GM19023 (cell line): ENCODE results near the gene CCDC15.
"Not testable (repeated sequence)": the region's sequence is repeated elsewhere in the genome, so short reads cannot be mapped to it uniquely, and the experiment has no call there.

Experiments used
- ATAC-seq: cut with Tn5 transposase; IDR thresholded peaks from one replicate; pipeline ENCODE4 v1.9.1; 2021; ENCODE audit warnings: mild to moderate bottlenecking, moderate library complexity; ENCODE audit not compliant: unreplicated experiment

The CCDC15 gene

DNA sequence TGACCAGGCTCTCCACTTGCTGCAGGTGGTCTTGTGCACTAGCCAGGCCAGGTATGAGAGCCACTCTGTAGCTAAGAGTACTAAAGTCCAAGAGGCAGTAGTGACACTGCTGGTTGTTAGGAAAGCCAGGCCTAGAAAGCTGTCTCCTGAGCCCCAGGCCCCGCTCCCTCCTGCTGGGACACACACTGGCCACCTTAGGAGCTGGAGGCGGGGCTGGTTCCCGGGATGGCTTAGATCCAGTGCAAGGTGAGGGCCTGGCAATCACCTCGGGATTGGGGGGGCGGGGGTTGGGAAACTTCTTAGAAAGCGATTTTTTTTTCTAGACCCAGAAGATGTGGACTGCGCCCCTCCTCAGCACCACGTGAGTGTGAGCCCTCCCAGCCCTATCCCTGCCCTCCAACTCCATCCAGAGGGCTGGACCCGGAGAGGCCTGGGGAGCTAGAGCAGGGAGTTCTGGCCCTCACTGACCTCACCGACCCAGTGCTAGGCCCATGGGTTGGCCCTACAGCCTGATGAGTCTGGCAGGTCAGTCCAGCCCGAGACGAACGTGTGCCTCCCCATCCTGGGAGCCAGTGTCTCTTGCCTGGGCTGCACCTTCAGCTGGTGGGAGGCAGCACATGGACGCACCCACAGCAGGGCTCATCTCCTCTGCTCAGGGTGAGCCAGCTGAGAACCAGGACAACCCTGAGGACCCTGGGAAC, 127.2 kb downstream of the CCDC15 start:
- no peak for ATAC-seq

DNA sequence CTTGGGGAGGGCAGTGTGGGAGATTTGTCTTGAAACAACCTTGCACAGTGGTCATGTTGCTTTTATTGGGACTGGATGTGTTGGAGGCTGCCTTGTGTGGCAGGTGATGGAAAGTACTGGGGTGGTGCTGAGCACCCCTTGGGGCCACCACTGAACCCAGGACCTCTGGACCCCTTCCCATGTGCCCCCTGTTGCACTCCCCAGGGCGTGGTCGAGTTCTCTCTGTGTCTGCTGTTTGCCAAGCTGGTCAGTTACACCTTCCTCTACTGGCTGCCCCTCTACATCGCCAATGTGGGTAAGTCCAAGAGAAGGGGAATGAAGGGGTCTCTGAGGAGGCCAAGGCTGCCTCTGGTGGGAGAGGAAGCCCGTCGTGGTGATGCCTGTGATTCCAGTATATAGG, 128.0 kb downstream of the CCDC15 start:
- no peak for ATAC-seq

DNA sequence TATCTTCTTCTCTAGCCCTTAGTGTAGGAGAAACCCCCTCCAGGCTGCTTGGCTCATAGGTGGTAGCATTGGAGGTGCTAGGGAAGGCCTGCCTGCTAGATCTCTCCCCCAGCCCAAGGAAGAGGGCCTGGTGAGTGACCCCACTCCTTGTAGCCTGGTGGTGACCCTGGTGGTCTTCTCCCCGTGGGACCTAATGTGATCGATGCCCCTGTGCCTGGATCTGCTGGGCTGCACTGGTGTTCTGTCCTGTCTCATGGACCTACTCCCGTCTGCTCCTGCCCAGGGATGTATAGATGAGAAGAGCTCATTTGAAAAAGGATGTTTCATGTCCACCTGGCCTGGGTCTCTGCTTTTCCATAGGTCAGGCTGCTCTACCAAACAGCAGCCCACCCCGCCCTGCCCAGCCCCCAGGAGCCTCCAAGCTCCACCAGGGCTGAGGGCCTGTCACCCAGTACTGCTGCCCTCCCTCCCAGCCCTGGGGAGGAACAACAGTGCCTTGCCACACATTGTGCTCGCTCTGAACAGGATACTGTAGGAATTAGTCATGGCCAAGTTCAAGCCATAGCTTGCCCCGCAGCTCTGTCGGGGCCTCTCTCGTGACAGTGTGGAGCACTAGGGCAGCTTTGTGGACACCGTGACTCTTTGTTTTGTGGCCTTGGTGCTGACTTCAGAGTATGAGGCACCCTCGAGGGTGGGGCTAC, 128.8 kb downstream of the CCDC15 start:
- ATAC-seq, result no peak

DNA sequence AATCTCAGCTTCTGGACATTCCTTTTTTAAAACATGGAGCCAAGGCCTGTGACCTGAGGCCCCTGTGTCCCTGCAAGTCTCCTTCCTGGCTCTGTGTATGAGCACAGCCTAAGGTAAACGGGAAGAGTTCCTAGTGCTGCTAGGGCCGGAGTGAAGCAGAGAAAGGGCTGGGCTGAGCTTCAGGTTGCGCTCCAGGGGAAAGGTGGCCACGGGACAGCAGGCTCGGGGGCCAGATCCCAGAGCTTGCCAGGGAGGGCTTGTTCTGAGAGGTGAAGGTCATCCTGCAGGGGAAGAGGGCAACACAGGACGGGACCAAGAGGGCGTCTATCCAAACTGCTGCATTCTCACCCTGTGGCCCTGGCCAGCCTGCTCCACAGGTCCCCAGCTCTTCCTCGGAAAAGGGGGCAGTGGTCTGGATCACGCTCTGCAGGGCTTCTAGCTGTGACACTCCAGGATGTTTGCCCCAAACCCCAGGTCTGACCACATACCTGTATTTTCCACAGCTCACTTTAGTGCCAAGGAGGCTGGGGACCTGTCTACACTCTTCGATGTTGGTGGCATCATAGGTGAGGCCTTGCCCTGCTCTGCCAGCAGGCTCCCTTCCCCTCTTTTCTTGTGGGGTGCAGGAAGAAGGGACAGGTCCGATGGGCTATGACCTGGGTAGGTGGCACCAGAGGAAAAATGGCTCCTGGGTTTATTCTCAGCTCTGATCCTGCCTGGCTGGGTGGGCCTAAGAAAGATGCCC, 129.5 kb downstream of the CCDC15 start:
- ATAC-seq, result no peak

DNA sequence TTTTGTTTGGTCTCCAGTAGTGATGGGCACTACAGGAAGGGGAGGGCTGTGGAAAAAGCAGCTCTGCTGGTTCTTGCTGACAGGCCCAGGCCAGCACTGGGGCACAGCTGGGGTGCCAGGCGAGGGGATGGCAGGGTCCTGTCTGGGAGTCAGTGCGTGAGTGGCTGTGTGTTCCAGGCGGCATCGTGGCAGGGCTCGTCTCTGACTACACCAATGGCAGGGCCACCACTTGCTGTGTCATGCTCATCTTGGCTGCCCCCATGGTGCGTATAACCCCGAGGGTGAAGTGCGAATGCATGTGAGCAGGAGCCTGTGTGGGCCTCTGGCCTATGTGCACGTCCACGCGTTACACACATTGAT, 130.0 kb downstream of the CCDC15 start:
- no peak for ATAC-seq

DNA sequence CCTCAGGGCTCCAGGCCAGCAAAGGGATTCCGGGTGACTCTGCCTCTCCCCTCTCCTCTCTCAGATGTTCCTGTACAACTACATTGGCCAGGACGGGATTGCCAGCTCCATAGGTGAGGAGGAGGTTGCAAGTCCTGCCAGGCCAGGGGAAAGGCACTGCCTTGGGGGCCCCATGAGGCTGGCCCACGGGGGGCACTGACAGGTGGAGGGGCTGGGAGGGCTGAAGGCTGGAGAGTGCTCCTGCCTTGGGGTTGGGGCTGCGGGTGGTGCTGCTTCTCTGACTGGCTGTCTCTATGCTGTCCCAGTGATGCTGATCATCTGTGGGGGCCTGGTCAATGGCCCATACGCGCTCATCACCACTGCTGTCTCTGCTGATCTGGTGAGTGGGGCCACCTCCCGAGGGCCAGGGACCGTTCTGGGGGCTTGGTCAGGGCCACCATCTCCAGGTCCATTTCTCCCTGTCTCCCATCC, 130.8 kb downstream of the CCDC15 start:
- ATAC-seq, result no peak

DNA sequence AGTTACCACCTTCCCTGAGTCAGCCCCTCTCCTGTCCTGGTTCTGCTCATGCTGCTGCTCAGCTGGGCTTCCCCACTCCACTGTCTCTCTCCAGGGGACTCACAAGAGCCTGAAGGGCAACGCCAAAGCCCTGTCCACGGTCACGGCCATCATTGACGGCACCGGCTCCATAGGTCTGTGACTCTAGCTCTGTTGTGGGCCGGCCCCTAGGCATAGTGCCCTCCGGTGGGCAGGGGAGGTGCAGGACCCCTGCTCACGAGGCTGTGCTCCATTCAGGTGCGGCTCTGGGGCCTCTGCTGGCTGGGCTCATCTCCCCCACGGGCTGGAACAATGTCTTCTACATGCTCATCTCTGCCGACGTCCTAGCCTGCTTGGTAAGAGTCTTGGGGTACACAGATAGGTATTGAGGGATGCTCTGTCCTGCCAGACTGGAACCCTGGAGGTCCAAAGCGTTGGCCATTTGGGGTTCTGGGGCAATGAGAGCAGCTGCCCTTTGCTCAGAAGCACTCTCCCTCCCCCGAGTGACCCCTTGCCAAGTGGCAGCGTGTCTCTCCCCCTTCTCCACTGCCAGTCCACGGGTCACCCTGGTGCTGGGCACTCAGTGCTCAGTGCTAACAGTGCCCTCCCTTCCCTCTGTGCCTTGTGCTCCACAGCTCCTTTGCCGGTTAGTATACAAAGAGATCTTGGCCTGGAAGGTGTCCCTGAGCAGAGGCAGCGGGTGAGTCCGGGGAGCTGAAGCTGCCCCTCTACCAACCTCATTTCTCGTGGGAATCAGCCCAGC, 131.5 kb downstream of the CCDC15 start:
- no peak for ATAC-seq

DNA sequence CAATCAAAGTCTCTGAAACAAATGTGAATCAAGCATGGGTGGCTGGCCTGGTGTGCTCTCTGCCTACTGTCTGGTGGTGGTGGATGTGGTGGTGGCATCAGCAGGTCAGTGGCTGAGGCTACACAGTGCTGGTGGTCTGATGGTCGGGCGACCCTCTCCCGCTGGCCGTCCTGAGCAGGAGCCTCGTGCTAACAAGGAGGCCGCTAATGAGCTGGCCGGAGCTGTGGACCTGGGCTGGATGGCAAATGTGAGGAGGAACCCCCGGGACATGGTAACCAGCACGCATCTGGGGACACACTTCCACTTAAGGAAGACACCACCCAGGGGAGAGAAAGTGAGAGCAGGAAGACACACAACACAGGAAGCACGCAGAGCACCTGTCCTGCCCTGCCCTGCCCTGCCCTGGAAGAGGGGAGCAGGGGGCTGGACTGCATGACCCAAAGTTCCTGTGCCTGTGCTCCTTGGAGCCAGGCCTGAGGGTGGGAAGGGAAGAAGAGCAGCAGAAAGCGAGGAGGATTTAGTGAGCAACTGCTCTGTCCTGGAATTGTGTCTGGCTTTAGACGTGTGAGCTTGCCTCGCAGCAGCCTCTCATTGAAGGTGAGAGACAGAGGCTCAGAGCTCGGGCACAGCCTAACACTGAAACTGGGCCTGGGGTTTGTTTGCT, 132.8 kb downstream of the CCDC15 start:
- no peak for ATAC-seq

DNA sequence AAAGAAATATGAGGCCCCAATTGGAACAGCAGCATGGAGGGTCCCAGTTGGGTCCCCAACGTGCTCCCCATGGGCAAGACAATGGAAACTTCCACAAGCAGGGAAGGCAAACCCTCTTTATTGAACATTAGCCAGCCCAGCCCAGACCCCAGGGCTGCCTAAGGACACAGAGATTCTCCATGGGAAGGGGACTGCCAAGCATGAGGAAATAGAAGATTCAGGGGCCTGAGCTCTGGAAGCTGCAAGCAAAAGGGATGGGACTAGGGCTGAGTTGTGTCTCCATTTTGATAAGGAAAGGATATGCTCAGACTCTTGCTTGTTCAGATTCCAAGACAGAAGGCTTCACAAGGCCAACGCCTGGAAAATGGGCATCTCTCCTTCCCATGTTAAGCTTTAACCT, 134.1 kb downstream of the CCDC15 start:
- no peak for ATAC-seq

DNA sequence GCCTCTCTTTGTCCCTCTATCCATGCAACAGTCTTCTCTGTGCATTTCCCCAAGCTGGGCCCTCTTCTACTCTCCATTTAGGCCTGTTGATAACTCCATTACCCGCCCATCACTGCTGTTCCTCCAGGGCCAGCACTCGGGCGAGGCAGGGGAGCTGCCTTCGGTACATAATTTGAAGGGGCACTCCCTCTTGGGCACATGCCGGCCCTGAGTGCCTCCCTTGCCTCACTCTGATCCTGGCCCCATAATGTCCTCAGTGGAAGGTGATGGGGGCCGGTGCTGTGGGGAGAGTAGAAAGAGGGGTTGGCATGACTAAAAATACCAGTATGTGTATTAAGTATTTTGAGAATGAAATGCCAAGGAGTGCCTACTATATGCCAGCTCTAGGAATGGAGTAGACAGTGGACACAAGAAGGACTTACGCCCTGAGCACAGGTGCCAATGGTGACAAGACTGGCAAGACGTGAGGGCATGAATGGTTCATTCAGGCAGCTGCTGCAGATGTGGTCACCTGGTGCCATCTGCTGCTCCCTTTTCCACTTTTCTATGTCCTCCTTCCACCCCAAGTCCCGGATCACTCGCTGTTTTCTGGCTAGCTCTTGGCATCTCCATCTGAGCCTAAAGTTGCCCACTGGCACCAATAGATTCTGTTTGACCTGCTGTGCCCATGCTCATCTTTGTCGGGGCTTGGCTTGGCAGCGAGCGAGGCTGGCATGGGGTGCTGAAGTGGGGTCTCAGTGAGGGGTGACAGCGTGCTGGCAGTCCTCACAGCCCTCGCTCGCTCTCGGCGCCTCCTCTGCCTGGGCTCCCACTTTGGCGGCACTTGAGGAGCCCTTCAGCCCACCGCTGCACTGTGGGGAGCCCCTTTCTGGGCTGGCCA, 134.8 kb downstream of the CCDC15 start:
- no peak for ATAC-seq

DNA sequence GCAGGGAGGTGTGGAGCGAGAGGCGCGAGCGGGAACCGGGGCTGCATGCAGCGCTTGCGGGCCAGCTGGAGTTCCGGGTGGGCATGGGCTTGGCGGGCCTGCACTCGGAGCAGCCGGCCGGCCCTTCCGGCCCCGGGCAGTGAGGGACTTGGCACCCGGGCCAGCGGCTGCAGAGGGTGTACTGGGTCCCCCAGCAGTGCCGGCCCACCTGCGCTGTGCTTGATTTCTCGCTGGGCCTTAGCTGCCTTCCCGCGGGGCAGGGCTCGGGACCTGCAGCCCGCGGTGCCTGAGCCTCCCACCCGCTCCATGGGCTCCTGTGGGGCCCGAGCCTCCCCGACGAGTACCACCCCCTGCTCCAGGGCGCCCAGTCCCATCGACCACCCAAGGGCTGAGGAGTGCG, 135.5 kb downstream of the CCDC15 start:
- ATAC-seq, result not testable (repeated sequence)

DNA sequence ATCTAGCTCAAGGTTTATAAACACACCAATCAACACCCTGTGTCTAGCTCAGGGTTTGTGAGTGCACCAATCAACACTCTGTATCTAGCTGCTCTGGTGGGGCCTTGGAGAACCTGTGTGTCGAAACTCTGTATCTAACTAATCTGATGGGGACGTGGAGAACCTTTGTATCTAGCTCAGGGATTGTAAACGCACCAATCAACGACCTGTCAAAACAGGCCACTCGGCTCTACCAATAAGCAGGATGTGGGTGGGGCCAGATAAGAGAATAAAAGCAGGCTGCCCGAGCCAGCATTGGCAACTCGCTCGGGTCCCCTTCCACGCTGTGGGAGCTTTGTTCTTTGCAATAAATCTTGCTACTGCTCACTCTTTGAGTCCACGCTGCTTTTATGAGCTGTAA, 136.1 kb downstream of the CCDC15 start:
- not testable (repeated sequence) for ATAC-seq

DNA sequence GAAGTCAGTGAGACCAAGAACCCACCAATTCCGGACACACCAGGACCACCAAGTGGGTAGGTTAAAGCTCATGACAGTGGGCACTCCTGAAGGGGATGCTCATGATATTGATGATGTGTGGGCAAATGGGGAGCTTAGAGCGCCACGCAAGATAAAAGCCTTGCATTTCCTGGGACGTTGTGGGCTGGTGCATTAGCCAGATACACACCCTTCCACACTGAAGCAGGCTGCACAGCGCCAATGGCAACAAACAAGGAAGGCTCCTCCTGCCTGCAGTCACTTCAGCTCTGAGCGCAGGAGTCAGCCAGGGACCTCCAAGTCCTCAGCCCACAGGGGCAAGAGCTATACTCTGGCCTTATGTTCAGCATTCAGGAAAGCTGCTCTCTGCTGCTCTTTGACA, 136.8 kb downstream of the CCDC15 start:
- no peak for ATAC-seq
